T-helper 17 cell (primary cell): ENCODE data around the gene ADM5. TPM values are rescaled to one million over a fixed set of nuclear protein-coding genes. Genes with fewer than 3 reads are reported as not detected.

Experiments
- ATAC-seq: fragments of 150-1000 bp; cut with Tn5 transposase; 2 replicates; pipeline ENCODE4 v1.10.0; 2021; ENCODE audit warnings: mild to moderate bottlenecking, moderate library complexity
- DNase-seq, 3 donors: peaks; one replicate each; pipeline versions ENCODE4 v3.0.0 to v3.0.0-alpha.2; 2020 to 2021
- H3K9me3 ChIP-seq: one replicate; pipeline ENCODE4 v1.7.0; 2013; ENCODE audit warnings: low read length, mild to moderate bottlenecking; ENCODE audit not compliant: control insufficient read depth, poor library complexity, severe bottlenecking
- H3K27ac Mint-ChIP-seq: one replicate; pipeline ENCODE4 v1.8.0; 2022; ENCODE audit warnings: mild to moderate bottlenecking, moderate library complexity, mixed read lengths
- H3K27me3 Mint-ChIP-seq: one replicate; pipeline ENCODE4 v1.8.0; 2022; ENCODE audit warnings: mixed read lengths
- H3K36me3 Mint-ChIP-seq: one replicate; pipeline ENCODE4 v1.8.0; 2022; ENCODE audit warnings: low read depth, mixed read lengths
- H3K4me1 Mint-ChIP-seq: one replicate; pipeline ENCODE4 v1.8.0; 2022; ENCODE audit warnings: mild to moderate bottlenecking, mixed read lengths
- H3K4me3 Mint-ChIP-seq: one replicate; pipeline ENCODE4 v1.8.0; 2022; ENCODE audit warnings: mild to moderate bottlenecking, moderate library complexity, mixed read lengths
- total RNA-seq, 4 donors: library from RNA in 2 of 4; stranded (reverse) in 2 of 4; gene quantifications; one replicate each; pipeline ENCODE4 v1.2.3 and lab custom pipeline; 2022 to 2026

The ADM5 gene
- total RNA-seq, 2 donors from 2014 or later, result 2.8 to 2.9 TPM

- Mint-ChIP-seq H3K27ac (no peak overlapping the region), H3K27me3 (peaks cover 13% of the 10 kb centered on the region), H3K4me3 (no peak overlapping the region), H3K36me3 (peaks cover 12% of the 10 kb centered on the region), H3K4me1 (peaks cover 32% of the 10 kb centered on the region)
- no peaks in the 10 kb centered on the region for H3K9me3 ChIP-seq
- ATAC-seq (no peak), DNase-seq (no peak)
These were observed 1.7 kb upstream of the ADM5 start for GRCh38 chr19:49687566-49688316.

GRCh38 chr19:49688531-49689132 lies 762 bp upstream of the ADM5 start:
- H3K4me3 Mint-ChIP-seq, result no peak overlapping the region
- H3K27ac Mint-ChIP-seq, result peak overlapping the region; percentile 93
- H3K4me1 Mint-ChIP-seq, result peaks cover 32% of the 10 kb centered on the region
- peaks cover 13% of the 10 kb centered on the region for H3K27me3 Mint-ChIP-seq
- no peaks in the 10 kb centered on the region for H3K9me3 ChIP-seq
- no peak for DNase-seq
- no peak for ATAC-seq
- peaks cover 12% of the 10 kb centered on the region for H3K36me3 Mint-ChIP-seq

- peak overlapping the region; percentile 93 for H3K27ac Mint-ChIP-seq
- H3K4me3 Mint-ChIP-seq, result peak overlapping the region; percentile 96
- H3K9me3 ChIP-seq, result no peaks in the 10 kb centered on the region
- DNase-seq (no peak), ATAC-seq (peak; percentile 23)
- peaks cover 32% of the 10 kb centered on the region for H3K4me1 Mint-ChIP-seq
- peaks cover 8% of the 10 kb centered on the region for H3K36me3 Mint-ChIP-seq
- H3K27me3 Mint-ChIP-seq, result peaks cover 13% of the 10 kb centered on the region
These were observed 773 bp downstream of the ADM5 start for GRCh38 chr19:49690079-49690655.

GRCh38 chr19:49690656-49691242 lies 1.4 kb downstream of the ADM5 start, which contains the start of gene CPT1C:
Gene CPT1C, plus strand, starts transcription at chr19:49691116. Its CDS starts 1,137 bp downstream, at chr19:49692253.
- Mint-ChIP-seq H3K36me3 (peaks cover 4% of the 10 kb centered on the region), H3K27me3 (peaks cover 13% of the 10 kb centered on the region), H3K4me1 (peaks cover 27% of the 10 kb centered on the region), H3K27ac (peak within 1 kb of the TSS; percentile 93), H3K4me3 (peak within 1 kb of the TSS; percentile 96)
- ATAC-seq (peak; percentile 66), DNase-seq (peak in 1 of 3 donors; percentile 51)
- H3K9me3 ChIP-seq, result no peaks in the 10 kb centered on the region

- Mint-ChIP-seq H3K4me3 (peak overlapping the region; percentile 96), H3K27me3 (peaks cover 13% of the 10 kb centered on the region), H3K36me3 (peaks cover 3% of the 10 kb centered on the region), H3K4me1 (peaks cover 27% of the 10 kb centered on the region), H3K27ac (peak overlapping the region; percentile 93)
- DNase-seq, result no peak
- H3K9me3 ChIP-seq, result no peaks in the 10 kb centered on the region
- peak; percentile 39 for ATAC-seq
These were observed 2.1 kb downstream of the ADM5 start for GRCh38 chr19:49691243-49692146.

GRCh38 chr19:49692147-49692506 lies 2.7 kb downstream of the ADM5 start:
- DNase-seq (no peak), ATAC-seq (no peak)
- Mint-ChIP-seq H3K4me1 (peaks cover 25% of the 10 kb centered on the region), H3K36me3 (peaks cover 3% of the 10 kb centered on the region), H3K27me3 (peaks cover 13% of the 10 kb centered on the region), H3K4me3 (peak overlapping the region; percentile 43), H3K27ac (no peak overlapping the region)
- no peaks in the 10 kb centered on the region for H3K9me3 ChIP-seq

- H3K9me3 ChIP-seq, result no peaks in the 10 kb centered on the region
- ATAC-seq (no peak), DNase-seq (no peak)
- H3K4me3 Mint-ChIP-seq, result no peak overlapping the region
- H3K27ac Mint-ChIP-seq, result no peak overlapping the region
- no peaks in the 10 kb centered on the region for H3K4me1 Mint-ChIP-seq
- no peaks in the 10 kb centered on the region for H3K36me3 Mint-ChIP-seq
- peaks cover under 1% of the 10 kb centered on the region for H3K27me3 Mint-ChIP-seq
These were observed 6.7 kb downstream of the ADM5 start for GRCh38 chr19:49696115-49696514.

GRCh38 chr19:49696865-49697264 lies 7.5 kb downstream of the ADM5 start:
- Mint-ChIP-seq H3K4me1 (no peaks in the 10 kb centered on the region), H3K4me3 (no peak overlapping the region), H3K27me3 (no peaks in the 10 kb centered on the region), H3K27ac (no peak overlapping the region), H3K36me3 (no peaks in the 10 kb centered on the region)
- H3K9me3 ChIP-seq, result no peaks in the 10 kb centered on the region
- no peak for ATAC-seq
- no peak for DNase-seq

- Mint-ChIP-seq H3K36me3 (no peaks in the 10 kb centered on the region), H3K4me3 (no peak overlapping the region), H3K27me3 (no peaks in the 10 kb centered on the region), H3K4me1 (no peaks in the 10 kb centered on the region), H3K27ac (no peak overlapping the region)
- DNase-seq, result no peak
- H3K9me3 ChIP-seq, result no peaks in the 10 kb centered on the region
- ATAC-seq, result no peak
These were observed 10.0 kb downstream of the ADM5 start for GRCh38 chr19:49699364-49699763.

GRCh38 chr19:49700563-49700962 lies 11.2 kb downstream of the ADM5 start:
- H3K4me1 Mint-ChIP-seq, result no peaks in the 10 kb centered on the region
- ATAC-seq, result no peak
- no peak overlapping the region for H3K27ac Mint-ChIP-seq
- no peaks in the 10 kb centered on the region for H3K36me3 Mint-ChIP-seq
- no peak for DNase-seq
- no peak overlapping the region for H3K4me3 Mint-ChIP-seq
- H3K27me3 Mint-ChIP-seq, result no peaks in the 10 kb centered on the region
- H3K9me3 ChIP-seq, result no peaks in the 10 kb centered on the region

GRCh38 chr19:49701271-49701786 lies 11.9 kb downstream of the ADM5 start:
- no peaks in the 10 kb centered on the region for H3K4me1 Mint-ChIP-seq
- H3K4me3 Mint-ChIP-seq, result no peak overlapping the region
- no peaks in the 10 kb centered on the region for H3K27me3 Mint-ChIP-seq
- no peaks in the 10 kb centered on the region for H3K36me3 Mint-ChIP-seq
- no peak for ATAC-seq
- DNase-seq, result no peak
- no peaks in the 10 kb centered on the region for H3K9me3 ChIP-seq
- no peak overlapping the region for H3K27ac Mint-ChIP-seq

- no peaks in the 10 kb centered on the region for H3K27me3 Mint-ChIP-seq
- DNase-seq (no peak), ATAC-seq (no peak)
- no peak overlapping the region for H3K27ac Mint-ChIP-seq
- no peak overlapping the region for H3K4me3 Mint-ChIP-seq
- H3K36me3 Mint-ChIP-seq, result peaks cover 5% of the 10 kb centered on the region
- peaks cover 2% of the 10 kb centered on the region for H3K4me1 Mint-ChIP-seq
- H3K9me3 ChIP-seq, result no peaks in the 10 kb centered on the region
These were observed 15.7 kb downstream of the ADM5 start for GRCh38 chr19:49704888-49705642.
